ENCODE results near the gene SLCO2B1.

SLCO2B1 gene

GRCh38 chr11:75238595-75239440 is 87.9 kb downstream of the SLCO2B1 start:
- Histone ChIP-seq H3K9me3 (replicated peaks; ENCODE audit: low read length) (no peaks in the 10 kb centered on the region), H3K9ac (ENCODE audit: low read depth, low read length) (no peak overlapping the region), H3K27me3 (ENCODE audit: control insufficient read depth, insufficient read depth, low read length) (peaks cover 75% of the 10 kb centered on the region), H3K4me2 (ENCODE audit: low read length) (no peak overlapping the region), H3K36me3 (ENCODE audit: insufficient read depth, low read length) (no peaks in the 10 kb centered on the region), H3K4me1 (ENCODE audit: control insufficient read depth, insufficient read depth, low read length) (peaks cover 10% of the 10 kb centered on the region), H3K4me3 (ENCODE audit: low read length) (no peak overlapping the region)

DNA sequence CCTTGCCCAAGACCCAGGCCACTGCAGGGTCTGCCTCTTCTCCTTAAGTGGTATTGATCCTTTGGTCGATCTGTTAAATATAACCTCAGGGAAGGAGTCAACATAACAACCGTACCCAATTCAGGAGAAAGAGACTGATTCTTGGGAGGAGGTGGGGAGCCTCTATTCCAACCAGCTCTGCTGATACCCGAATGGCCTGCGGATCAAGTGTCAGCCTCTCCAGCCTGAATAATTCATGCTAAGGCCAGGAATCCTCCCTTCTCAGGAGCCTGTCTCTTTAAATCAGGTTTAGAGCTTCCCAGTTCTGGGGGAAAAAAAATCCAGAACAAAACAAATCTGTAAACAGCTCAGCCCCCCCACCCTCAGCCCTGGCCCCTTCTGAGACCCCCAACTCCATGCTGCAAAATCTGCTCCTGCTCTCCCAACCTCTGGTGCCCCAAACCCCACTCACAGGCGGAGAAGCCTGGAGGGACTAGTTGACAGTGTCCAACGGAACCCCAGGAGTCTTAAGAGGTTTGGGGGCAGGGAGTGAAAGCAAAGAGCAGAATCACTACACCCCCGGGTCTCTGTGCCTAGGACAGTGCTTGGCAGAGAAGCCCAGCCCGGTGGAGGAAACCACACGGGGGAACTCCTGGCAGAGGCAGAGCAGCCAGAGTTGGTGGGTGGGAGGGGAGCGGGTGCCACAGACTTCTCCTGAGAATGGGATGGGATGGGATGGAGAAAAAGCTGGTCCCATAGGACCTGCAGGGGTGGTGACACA is 88.8 kb downstream of the SLCO2B1 start:
- no peaks in the 10 kb centered on the region for H3K9me3 ChIP-seq (replicated peaks; ENCODE audit: low read length)
- peaks cover 84% of the 10 kb centered on the region for H3K27me3 ChIP-seq (ENCODE audit: control insufficient read depth, insufficient read depth, low read length)
- peaks cover 10% of the 10 kb centered on the region for H3K4me1 ChIP-seq (ENCODE audit: control insufficient read depth, insufficient read depth, low read length)
- no peak overlapping the region for H3K9ac ChIP-seq (ENCODE audit: low read depth, low read length)
- no peaks in the 10 kb centered on the region for H3K36me3 ChIP-seq (ENCODE audit: insufficient read depth, low read length)
- no peak overlapping the region for H3K4me3 ChIP-seq (ENCODE audit: low read length)
- H3K4me2 ChIP-seq (ENCODE audit: low read length), result no peak overlapping the region

GRCh38 chr11:75240311-75241035 is 89.6 kb downstream of the SLCO2B1 start, which contains the start of gene TPBGL:
TSS of gene TPBGL (plus strand) at chr11:75240774. CDS start at chr11:75241050, 276 bp downstream.
- H3K9ac ChIP-seq (ENCODE audit: low read depth, low read length), result no peak within 1 kb of the TSS
- H3K4me2 ChIP-seq (ENCODE audit: low read length), result peak within 1 kb of the TSS; percentile 93
- H3K36me3 ChIP-seq (ENCODE audit: insufficient read depth, low read length), result no peaks in the 10 kb centered on the region
- peak within 1 kb of the TSS; percentile 76 for H3K4me3 ChIP-seq (ENCODE audit: low read length)
- H3K9me3 ChIP-seq (replicated peaks; ENCODE audit: low read length), result no peaks in the 10 kb centered on the region
- peaks cover 90% of the 10 kb centered on the region for H3K27me3 ChIP-seq (ENCODE audit: control insufficient read depth, insufficient read depth, low read length)
- H3K4me1 ChIP-seq (ENCODE audit: control insufficient read depth, insufficient read depth, low read length), result peaks cover 10% of the 10 kb centered on the region

DNA sequence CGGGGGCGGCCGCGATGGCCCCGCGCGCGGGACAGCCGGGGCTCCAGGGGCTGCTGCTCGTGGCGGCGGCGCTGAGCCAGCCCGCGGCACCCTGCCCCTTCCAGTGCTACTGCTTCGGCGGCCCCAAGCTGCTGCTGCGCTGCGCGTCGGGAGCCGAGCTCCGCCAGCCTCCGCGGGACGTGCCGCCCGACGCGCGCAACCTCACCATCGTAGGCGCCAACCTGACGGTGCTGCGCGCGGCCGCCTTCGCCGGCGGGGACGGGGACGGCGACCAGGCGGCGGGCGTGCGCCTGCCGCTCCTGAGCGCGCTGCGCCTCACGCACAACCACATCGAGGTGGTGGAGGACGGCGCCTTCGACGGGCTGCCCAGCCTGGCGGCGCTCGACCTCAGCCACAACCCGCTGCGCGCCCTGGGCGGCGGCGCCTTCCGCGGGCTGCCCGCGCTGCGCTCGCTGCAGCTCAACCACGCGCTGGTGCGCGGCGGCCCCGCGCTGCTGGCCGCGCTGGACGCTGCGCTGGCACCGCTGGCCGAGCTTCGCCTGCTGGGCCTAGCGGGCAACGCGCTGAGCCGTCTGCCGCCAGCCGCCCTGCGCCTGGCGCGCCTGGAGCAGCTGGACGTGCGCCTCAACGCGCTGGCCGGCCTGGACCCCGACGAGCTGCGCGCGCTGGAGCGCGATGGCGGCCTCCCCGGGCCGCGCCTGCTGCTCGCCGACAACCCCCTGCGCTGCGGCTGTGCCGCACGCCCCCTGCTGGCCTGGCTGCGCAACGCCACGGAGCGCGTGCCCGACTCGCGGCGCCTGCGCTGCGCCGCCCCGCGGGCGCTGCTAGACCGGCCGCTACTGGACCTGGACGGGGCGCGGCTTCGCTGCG is 90.4 kb downstream of the SLCO2B1 start:
- H3K27me3 ChIP-seq (ENCODE audit: control insufficient read depth, insufficient read depth, low read length), result peaks cover 91% of the 10 kb centered on the region
- no peaks in the 10 kb centered on the region for H3K36me3 ChIP-seq (ENCODE audit: insufficient read depth, low read length)
- H3K9me3 ChIP-seq (replicated peaks; ENCODE audit: low read length), result no peaks in the 10 kb centered on the region
- H3K9ac ChIP-seq (ENCODE audit: low read depth, low read length), result peak overlapping the region; percentile 43
- H3K4me3 ChIP-seq (ENCODE audit: low read length), result peak overlapping the region; percentile 76
- H3K4me1 ChIP-seq (ENCODE audit: control insufficient read depth, insufficient read depth, low read length), result peaks cover 10% of the 10 kb centered on the region
- H3K4me2 ChIP-seq (ENCODE audit: low read length), result peak overlapping the region; percentile 93

- H3K27me3 ChIP-seq (ENCODE audit: control insufficient read depth, insufficient read depth, low read length), result peaks cover 90% of the 10 kb centered on the region
- peak overlapping the region; percentile 43 for H3K9ac ChIP-seq (ENCODE audit: low read depth, low read length)
- H3K4me1 ChIP-seq (ENCODE audit: control insufficient read depth, insufficient read depth, low read length), result peaks cover 10% of the 10 kb centered on the region
- peak overlapping the region; percentile 93 for H3K4me2 ChIP-seq (ENCODE audit: low read length)
- H3K36me3 ChIP-seq (ENCODE audit: insufficient read depth, low read length), result no peaks in the 10 kb centered on the region
- peak overlapping the region; percentile 76 for H3K4me3 ChIP-seq (ENCODE audit: low read length)
- H3K9me3 ChIP-seq (replicated peaks; ENCODE audit: low read length), result no peaks in the 10 kb centered on the region
These were observed 91.2 kb downstream of the SLCO2B1 start for GRCh38 chr11:75241906-75242644.

DNA sequence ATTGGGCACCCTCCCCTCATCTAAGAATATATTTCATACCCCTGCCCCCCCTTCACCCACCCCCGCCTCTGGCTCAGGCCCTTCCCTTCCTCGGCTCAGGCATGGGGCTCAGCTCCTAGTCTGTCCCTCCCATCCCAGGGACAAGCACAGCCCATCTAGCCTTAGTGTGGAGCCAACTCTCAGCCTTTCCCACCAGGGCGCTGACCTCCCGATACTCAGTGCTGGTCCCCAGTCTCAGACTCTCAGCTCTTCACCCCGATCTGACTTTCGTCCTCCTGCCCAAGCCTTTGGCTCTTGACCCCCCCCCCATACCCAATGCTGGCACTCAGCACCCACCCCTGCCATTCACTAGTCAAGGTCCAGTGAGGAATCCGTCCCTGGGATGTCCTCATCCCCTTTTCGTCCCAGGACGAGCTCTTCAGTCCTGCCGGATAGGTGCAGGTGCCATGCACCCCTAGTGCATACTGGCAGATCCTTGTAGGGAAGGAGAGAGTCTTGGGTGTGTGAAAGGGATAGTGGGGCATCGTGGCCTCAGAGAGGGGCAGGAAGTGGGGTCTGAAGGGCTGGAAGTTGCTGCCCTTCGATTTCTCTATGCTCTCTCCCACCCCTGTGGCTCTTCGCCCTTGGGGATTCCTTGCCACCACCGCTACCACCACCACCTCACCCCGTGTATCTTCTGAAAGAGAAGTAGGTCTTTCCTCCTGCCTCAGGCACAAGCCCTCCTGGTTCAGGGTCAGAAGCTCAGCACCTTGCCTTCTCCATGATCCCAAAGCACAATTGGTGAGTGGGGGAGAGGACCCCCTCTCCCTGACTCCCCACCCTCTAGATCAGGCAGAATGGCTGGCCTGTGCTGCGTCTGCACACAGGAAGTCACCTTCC is 92.1 kb downstream of the SLCO2B1 start:
- Histone ChIP-seq H3K4me1 (ENCODE audit: control insufficient read depth, insufficient read depth, low read length) (peaks cover 10% of the 10 kb centered on the region), H3K4me2 (ENCODE audit: low read length) (no peak overlapping the region), H3K36me3 (ENCODE audit: insufficient read depth, low read length) (no peaks in the 10 kb centered on the region), H3K27me3 (ENCODE audit: control insufficient read depth, insufficient read depth, low read length) (peaks cover 82% of the 10 kb centered on the region), H3K4me3 (ENCODE audit: low read length) (no peak overlapping the region), H3K9ac (ENCODE audit: low read depth, low read length) (no peak overlapping the region), H3K9me3 (replicated peaks; ENCODE audit: low read length) (no peaks in the 10 kb centered on the region)

DNA sequence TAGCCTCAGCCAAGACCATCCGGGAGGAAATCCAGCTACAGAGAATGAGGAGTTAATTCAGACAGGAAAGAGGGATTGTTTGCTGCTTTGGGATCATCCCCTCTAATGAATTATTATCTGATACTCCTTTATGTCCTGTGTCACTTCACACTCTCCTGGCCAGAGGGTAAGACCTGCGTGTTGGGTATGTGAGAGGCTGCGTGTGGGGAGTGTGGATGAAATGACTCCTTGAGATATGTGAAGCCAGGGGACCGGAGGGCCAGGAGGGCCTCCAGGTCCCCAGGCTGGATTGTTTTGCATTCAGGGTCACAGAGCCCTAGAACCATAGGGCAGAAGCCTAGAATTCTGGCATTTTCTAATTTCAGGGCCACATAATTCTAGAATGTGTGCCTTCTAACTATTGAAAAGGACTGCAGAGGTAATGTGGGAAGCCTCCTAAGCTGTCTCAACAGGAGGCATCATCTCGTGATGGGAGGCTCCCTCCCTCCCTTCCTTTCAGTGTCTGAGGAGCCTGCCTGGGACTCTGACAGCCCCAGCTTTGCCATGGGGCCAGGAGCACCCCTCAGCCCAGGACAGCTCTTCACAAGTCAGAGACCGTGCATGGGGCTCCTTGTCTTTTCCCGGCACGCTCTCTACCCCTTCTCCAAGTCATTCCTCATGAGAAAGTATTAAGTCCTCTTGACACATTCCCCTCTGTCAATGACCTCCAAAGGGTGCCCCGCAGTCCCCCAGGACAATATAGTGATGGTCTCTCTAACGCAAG is 93.3 kb downstream of the SLCO2B1 start:
- H3K27me3 ChIP-seq (ENCODE audit: control insufficient read depth, insufficient read depth, low read length), result peaks cover 70% of the 10 kb centered on the region
- H3K4me1 ChIP-seq (ENCODE audit: control insufficient read depth, insufficient read depth, low read length), result peaks cover 10% of the 10 kb centered on the region
- no peaks in the 10 kb centered on the region for H3K36me3 ChIP-seq (ENCODE audit: insufficient read depth, low read length)
- H3K9me3 ChIP-seq (replicated peaks; ENCODE audit: low read length), result no peaks in the 10 kb centered on the region
- no peak overlapping the region for H3K9ac ChIP-seq (ENCODE audit: low read depth, low read length)
- H3K4me2 ChIP-seq (ENCODE audit: low read length), result no peak overlapping the region
- no peak overlapping the region for H3K4me3 ChIP-seq (ENCODE audit: low read length)

DNA sequence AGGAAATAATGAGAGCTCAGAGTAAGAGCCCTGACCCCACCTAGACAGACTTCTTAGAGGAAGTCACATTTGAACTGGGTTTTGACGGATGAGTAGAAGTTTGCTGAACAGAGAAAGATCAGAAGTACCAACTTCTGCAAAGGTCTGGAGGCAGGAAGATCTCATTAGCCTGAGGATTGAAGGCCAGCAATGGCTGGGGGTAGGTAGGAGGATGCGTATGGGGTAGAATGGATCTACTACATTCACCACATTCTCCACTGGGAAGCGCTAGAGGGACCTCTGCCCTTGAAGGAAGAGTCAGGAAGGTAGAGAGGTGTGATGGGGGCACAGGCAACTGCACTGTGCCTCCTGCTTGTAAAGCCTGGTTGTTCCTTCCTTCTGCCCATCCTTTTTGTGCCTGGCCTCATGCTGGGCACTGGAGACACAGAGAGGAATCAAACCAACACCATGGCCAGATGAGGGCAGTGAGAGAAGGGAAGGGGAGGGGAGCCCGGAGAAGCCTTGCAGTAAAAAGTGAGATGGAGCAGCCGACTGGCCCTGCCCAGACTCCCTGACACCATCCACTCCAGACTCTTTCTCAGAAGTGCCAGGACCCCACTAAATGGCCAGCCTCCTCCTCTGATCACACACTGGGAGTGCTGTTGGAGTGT is 94.6 kb downstream of the SLCO2B1 start:
- H3K9ac ChIP-seq (ENCODE audit: low read depth, low read length), result no peak overlapping the region
- peaks cover 10% of the 10 kb centered on the region for H3K4me1 ChIP-seq (ENCODE audit: control insufficient read depth, insufficient read depth, low read length)
- H3K4me3 ChIP-seq (ENCODE audit: low read length), result no peak overlapping the region
- H3K36me3 ChIP-seq (ENCODE audit: insufficient read depth, low read length), result no peaks in the 10 kb centered on the region
- H3K4me2 ChIP-seq (ENCODE audit: low read length), result no peak overlapping the region
- H3K27me3 ChIP-seq (ENCODE audit: control insufficient read depth, insufficient read depth, low read length), result peaks cover 63% of the 10 kb centered on the region
- no peaks in the 10 kb centered on the region for H3K9me3 ChIP-seq (replicated peaks; ENCODE audit: low read length)

Data from skeletal muscle satellite cell (primary cell).